WI38 (cell line): ENCODE data around the gene ZNF37A.
"Not testable (repeated sequence)": the region's sequence is repeated elsewhere in the genome, so short reads cannot be mapped to it uniquely, and the experiment has no call there.

Source experiments
- H3K4me3 ChIP-seq: 2 replicates; pipeline ENCODE4 v1.5.1; 2011; ENCODE audit warnings: low read depth, mild to moderate bottlenecking, control low read depth, low read length
- TF ChIP-seq, protein P1 (sequence below): IDR thresholded peaks from 2 replicates; pipeline ENCODE4 v1.5.1; 2012; ENCODE audit warnings: low read depth, mild to moderate bottlenecking, control low read depth, low read length

The ZNF37A gene

DNA sequence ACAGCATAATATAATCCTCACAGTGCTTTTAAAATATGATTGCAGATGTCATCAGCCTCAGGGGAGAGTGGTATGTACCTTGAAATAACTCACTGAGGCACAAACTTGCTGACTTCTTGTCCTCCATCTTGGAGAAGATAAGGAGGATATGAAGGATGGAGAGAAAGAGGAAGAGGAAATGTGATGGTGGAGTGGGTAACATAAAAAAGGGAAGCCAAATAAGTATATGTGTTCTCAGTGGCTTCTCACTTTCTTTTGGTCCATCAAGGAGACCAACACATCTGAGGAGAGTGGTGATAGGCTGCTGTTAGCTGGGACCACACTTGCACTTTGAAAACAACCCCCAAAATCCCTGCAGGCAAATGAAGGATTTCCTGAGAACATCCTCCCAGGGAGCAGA lies 21.6 kb upstream of the ZNF37A start:
- TF ChIP-seq, protein P1, sequence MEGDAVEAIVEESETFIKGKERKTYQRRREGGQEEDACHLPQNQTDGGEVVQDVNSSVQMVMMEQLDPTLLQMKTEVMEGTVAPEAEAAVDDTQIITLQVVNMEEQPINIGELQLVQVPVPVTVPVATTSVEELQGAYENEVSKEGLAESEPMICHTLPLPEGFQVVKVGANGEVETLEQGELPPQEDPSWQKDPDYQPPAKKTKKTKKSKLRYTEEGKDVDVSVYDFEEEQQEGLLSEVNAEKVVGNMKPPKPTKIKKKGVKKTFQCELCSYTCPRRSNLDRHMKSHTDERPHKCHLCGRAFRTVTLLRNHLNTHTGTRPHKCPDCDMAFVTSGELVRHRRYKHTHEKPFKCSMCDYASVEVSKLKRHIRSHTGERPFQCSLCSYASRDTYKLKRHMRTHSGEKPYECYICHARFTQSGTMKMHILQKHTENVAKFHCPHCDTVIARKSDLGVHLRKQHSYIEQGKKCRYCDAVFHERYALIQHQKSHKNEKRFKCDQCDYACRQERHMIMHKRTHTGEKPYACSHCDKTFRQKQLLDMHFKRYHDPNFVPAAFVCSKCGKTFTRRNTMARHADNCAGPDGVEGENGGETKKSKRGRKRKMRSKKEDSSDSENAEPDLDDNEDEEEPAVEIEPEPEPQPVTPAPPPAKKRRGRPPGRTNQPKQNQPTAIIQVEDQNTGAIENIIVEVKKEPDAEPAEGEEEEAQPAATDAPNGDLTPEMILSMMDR, result no peak
- H3K4me3 ChIP-seq, result no peak overlapping the region

DNA sequence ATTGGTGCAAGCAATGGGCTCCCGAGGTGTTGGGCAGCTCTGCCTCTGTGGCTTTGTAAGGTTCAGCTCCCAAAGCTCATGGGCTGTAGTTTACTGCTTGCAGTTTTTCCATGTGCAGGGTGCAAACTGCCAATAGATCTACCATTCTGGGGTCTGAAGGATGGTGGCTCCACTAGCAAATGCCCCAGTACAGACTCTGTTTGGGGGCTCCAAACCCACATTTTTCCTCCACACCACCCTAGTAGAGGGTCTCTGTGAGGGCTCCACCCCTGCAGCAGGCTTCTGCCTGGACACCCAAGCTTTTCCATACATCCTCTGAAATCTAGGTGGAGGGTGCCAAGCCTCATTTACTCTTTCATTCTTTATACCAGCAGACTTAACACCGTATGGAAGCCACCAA lies 17.4 kb upstream of the ZNF37A start:
- TF ChIP-seq, protein P1, result no peak
- no peak overlapping the region for H3K4me3 ChIP-seq

DNA sequence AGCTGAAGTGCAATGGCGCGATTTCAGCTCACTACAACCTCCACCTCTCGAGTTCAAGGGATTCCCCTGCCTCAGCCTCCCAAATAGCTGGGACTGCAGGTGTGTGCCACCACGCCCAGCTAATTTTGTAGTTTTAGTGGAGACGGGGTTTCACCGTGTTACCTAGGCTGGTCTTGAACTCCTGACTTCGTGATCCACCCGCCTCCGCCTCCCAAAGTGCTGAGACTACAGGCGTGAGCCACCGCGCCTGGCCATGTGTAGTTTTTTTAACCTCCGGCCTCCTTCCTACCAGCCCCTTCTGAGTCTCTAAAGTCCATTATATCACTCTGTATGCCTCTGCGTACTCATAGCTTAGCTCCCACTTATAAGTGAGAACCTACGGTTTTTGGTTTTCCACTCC lies 819 bp upstream of the ZNF37A start:
- H3K4me3 ChIP-seq, result not testable (repeated sequence)

DNA sequence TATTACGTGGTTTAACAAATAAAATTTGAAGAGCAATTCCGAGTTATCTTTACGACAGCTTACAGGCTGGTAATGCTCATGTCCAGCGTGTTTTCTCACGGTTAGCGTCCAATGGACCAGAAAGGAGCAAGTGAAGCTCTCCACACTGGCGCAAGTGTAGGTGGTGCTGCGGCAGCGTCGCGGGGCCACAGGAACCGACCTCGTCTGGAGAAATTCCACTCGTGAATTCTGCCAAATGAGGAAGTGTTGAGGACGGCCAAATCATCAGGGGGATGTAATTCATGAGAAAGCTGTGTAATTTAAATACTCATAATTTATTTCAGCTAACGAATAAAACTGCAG lies 350 bp upstream of the ZNF37A start:
- peak overlapping the region; percentile 80 for H3K4me3 ChIP-seq
- TF ChIP-seq, protein P1, result no peak

DNA sequence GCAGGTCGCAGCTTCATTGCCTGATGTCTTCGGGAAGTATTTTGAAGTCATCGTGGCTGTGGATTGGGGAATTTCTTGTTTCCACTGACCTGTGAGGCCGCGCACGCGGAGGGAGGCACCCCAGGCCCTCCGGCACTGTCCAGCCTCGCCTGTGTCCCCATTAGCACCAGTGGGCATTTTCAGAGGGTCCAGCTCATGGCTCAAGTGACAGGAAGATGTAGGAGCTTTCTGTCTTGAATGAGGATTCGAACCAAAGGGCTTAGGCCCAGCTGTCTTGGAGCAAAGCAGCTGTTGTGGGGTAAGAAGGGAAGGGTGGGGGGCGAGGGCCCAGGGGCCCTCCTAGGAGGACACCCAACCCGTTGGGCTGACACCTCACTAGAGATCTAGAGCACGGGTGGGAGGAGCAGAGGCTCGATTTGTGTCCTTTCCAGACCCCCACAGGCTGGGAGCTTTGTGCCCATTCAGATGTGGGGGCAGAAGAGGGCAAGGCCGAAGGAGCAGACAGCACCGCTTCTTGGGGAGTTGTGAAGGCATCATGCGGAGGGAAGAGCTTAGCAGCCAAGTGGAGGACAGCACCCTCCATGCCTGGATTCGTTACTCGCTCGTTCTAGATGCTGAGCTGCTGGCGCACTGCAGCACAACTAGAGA lies 914 bp downstream of the ZNF37A start:
- TF ChIP-seq, protein P1, result no peak
- peak overlapping the region; percentile 80 for H3K4me3 ChIP-seq

DNA sequence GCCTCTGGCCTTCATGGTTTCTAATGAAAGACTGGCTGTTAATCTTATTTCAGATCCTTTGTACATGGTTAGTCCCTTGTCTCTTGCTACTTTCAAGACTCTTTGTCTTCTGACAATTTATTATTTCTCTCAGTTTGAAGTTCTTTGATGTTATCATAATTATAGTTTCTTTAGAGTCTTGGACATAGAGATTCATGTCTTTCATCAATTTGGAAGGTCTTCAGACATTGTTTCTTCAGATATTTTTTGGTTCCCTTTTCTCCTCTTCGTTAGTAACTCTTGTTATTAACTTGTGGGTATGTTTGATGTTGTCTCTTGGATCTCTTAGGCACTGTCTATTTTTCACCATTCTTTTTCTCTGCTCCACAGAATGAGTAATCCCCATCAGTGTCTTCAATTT lies 8.7 kb downstream of the ZNF37A start:
- H3K4me3 ChIP-seq, result no peak overlapping the region
- TF ChIP-seq, protein P1, result no peak

DNA sequence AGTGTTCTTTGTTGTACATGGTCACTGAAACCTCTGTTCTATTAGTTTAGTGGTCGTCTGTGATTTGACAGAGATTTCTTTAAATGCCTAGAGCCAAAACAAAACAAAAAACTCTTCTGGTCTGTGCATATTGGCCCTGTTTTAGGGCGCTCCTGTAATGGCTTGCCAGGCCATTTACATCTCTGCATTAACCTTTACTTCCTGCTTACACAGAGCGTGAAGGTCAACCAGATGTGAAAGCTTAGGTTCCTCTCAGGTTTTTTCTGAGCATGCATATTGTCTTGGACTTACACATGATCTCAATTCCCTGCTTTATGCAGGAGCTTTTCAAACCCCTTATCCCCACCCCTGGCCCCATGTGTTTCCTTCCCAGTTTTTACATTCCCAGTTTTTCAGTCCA lies 9.6 kb downstream of the ZNF37A start:
- TF ChIP-seq, protein P1, result no peak
- H3K4me3 ChIP-seq, result no peak overlapping the region

DNA sequence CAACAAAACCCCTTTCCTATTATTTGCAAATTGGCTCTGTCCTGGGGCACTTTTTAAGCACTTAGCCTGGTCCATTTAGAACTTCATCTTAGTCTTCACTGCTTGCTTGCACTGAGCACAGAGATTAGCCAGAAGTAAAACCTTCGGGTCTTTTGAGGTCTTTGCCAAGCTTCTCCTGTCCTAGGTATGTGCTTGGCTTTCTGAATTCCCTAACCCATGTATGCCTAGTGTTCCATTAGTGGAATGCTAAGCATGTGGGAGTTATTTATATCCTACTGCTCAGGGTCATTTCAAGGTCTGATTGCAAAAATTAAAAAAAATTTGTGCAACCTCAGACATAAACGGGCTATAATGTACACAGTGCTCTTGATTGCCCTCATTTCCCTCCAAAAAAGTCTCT lies 18.0 kb downstream of the ZNF37A start:
- TF ChIP-seq, protein P1, result no peak
- H3K4me3 ChIP-seq, result no peak overlapping the region
